ENCODE measurements around the gene CMKLR1.

Gene CMKLR1

DNA sequence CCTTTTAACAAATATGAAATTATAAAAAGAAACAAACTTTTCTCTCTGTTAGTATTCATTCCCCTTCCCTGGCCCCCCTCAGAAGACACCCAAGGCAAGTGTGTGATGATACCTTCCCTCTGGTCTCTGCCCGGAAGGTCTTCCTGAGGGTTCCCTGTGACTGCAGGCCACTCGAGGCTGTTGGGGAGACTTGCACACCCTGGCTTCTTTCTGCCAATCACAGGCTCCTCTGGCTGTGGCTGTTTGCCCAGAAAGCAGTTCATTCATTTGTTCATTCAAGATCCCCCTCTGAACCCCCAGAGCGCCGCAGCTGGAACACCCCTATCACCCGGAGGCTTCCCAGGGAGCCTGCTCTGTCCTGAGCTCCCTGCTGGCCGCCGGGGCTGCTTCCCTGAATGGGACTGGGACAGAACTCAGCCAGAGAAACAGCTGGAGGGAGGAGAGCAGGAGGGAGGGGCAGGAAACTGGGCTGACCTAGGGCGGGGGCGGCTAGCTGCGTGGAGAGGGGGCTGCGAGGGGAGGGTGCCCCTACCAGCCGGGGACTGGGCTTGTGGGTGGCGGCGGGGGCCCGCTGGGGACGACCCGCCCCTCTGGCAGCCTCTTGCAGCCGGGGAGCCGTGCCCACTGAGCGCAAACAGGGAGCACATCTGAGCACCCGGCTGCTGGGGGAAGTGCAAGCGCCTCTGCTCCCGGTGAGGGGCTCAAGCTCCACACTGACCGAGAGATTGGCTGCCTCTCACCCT, at the start of gene CMKLR1:
Gene CMKLR1 (minus strand): TSS at position 397 of the 743 bp plus-strand sequence. CDS start 45,720 bp downstream, outside the sequence.
- DNase-seq (ENCODE audit: low read depth), result no peak
- H3K4me3 ChIP-seq (ENCODE audit: low read depth, low read length), result no peak within 1 kb of the TSS
- TF ChIP-seq CTCF (IDR thresholded peaks at IDR 0.05; ENCODE audit: low read depth, low read length, missing control alignments), result no peak

DNA sequence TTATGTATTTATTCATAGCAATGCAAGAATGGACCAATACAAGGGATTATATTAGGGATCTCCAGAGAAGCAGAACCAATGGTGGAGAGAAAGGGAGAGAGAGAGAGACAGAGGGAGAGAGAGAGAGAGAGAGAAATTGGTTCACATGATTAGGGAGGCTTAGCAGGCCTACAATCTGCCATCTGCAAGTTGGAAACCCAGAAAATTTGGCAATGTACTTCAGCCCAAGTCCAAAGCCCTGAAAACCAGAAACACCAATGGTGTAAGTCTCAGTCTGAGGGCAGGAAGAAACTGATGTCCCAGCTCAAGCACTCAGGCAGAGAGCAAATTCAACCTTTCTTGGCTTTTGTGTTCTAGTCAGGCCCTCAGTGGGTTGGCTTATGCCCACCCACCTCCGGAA, 48.7 kb upstream of the CMKLR1 start:
- TF ChIP-seq CTCF (IDR thresholded peaks at IDR 0.05; ENCODE audit: low read depth, low read length, missing control alignments), result no peak
- no peak for DNase-seq (ENCODE audit: low read depth)
- no peak overlapping the region for H3K4me3 ChIP-seq (ENCODE audit: low read depth, low read length)

- TF ChIP-seq CTCF (IDR thresholded peaks at IDR 0.05; ENCODE audit: low read depth, low read length, missing control alignments), result no peak
- no peak overlapping the region for H3K4me3 ChIP-seq (ENCODE audit: low read depth, low read length)
- no peak for DNase-seq (ENCODE audit: low read depth)
These were observed 47.7 kb upstream of the CMKLR1 start for GRCh38 chr12:108386709-108387360.

DNA sequence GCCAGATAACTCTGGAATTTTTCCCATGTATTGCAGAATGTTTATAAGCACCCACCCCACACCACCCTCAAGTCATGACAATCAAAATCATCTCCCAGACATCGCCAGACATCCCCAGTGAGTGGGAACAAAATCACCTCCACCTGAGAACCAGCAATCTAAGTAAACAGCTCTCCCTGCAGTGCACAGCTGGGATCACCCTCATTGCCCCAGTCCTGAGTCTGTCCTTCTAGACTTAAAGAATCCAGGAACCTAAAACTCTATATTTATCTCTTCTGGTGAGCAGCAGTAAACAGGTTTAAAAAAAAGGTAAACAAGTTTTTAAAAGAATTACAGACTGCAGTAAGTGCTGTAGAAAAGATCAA, 43.3 kb upstream of the CMKLR1 start:
- DNase-seq (ENCODE audit: low read depth), result no peak
- no peak overlapping the region for H3K4me3 ChIP-seq (ENCODE audit: low read depth, low read length)
- TF ChIP-seq CTCF (IDR thresholded peaks at IDR 0.05; ENCODE audit: low read depth, low read length, missing control alignments), result no peak

DNA sequence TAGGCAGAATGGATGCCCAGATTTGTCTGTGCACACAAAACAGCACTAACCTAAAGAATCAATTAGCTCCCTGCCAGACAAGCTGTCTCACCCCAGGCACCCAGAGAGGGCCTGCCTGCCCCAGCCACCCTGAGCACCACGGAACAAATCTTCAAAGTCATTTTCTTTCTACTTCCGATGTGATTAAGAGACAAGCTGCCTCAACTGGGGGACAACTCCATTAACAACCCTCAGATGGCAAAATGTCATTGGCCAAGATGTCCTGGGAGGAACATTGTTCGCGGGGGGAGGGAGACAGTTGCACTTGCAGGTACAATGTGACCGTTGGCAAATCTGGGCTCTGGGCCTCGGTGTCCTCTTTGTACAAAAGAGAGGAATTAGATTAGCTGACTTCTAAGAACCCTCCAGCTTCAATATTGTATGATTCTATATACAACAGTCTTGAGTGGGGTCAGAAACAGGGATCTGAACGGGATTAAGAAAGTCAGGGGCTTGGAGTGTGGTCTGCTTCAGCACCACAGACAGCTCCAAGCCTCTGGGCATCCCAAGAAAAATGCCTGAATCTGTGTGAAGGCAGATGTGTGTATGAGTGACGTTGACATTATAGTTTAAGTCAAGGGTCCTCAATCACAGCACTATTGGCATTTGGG, 42.8 kb upstream of the CMKLR1 start:
- no peak overlapping the region for H3K4me3 ChIP-seq (ENCODE audit: low read depth, low read length)
- DNase-seq (ENCODE audit: low read depth), result no peak
- TF ChIP-seq CTCF (IDR thresholded peaks at IDR 0.05; ENCODE audit: low read depth, low read length, missing control alignments), result no peak

DNA sequence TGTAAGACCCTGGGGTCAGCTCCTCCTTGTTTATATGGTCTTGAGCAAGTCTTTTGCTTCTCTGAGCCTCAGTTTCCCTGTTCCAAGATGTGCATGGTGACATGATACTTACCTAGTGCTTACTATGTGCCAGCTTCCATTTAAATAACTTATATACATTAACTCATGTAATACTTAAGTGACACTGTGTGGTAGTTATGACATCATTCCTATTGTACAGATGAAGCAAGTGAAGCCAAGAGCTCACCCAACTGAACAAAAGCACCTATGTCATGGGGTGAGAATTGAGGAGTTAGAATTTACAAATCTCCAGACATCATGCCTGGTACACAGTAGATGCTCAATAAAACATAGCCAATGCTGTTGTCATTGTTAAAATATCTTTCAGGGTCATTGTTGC, 41.3 kb upstream of the CMKLR1 start:
- no peak overlapping the region for H3K4me3 ChIP-seq (ENCODE audit: low read depth, low read length)
- DNase-seq (ENCODE audit: low read depth), result no peak
- TF ChIP-seq CTCF (IDR thresholded peaks at IDR 0.05; ENCODE audit: low read depth, low read length, missing control alignments), result no peak

Measured in GM12864 (cell line).